GM19035 (cell line): Measurements from ENCODE around the gene CGREF1.
"Not testable (repeated sequence)": the region's sequence is repeated elsewhere in the genome, so short reads cannot be mapped to it uniquely, and the experiment has no call there.

Source experiments
- ATAC-seq: cut with Tn5 transposase; IDR thresholded peaks from one replicate; pipeline ENCODE4 v1.9.1; 2021; ENCODE audit not compliant: unreplicated experiment

Gene CGREF1

GRCh38 chr2:27115519-27115918 is 3.4 kb downstream of the CGREF1 start:
- no peak for ATAC-seq

GRCh38 chr2:27111392-27112078 is 7.4 kb downstream of the CGREF1 start:
- ATAC-seq, result not testable (repeated sequence)

GRCh38 chr2:27110603-27111352 is 8.2 kb downstream of the CGREF1 start:
- ATAC-seq, result not testable (repeated sequence)

- ATAC-seq, result no peak
Observed at GRCh38 chr2:27109083-27109482, 9.8 kb downstream of the CGREF1 start.

GRCh38 chr2:27108221-27108620 is 10.7 kb downstream of the CGREF1 start:
- no peak for ATAC-seq

GRCh38 chr2:27105981-27106380 is 12.9 kb downstream of the CGREF1 start:
- no peak for ATAC-seq

GRCh38 chr2:27102329-27102728 is 16.6 kb downstream of the CGREF1 start:
- ATAC-seq, result no peak

- ATAC-seq, result no peak
Observed at GRCh38 chr2:27100036-27100435, 18.9 kb downstream of the CGREF1 start.

- no peak for ATAC-seq
Observed at GRCh38 chr2:27099334-27099955, 19.5 kb downstream of the CGREF1 start.

- ATAC-seq, result no peak
Observed at GRCh38 chr2:27097341-27097740, 21.6 kb downstream of the CGREF1 start.

- ATAC-seq, result no peak
Observed at GRCh38 chr2:27096748-27097297, 22.1 kb downstream of the CGREF1 start.

- no peak for ATAC-seq
Observed at GRCh38 chr2:27095745-27096651, 22.9 kb downstream of the CGREF1 start.

GRCh38 chr2:27095427-27095744 is 23.5 kb downstream of the CGREF1 start:
- no peak for ATAC-seq

- ATAC-seq, result no peak
Observed at GRCh38 chr2:27094353-27094984, 24.5 kb downstream of the CGREF1 start.

- ATAC-seq, result no peak
Observed at GRCh38 chr2:27093430-27094352, 25.2 kb downstream of the CGREF1 start.

GRCh38 chr2:27092696-27093429 is 26.1 kb downstream of the CGREF1 start:
- ATAC-seq, result no peak

GRCh38 chr2:27091746-27092695 is 26.9 kb downstream of the CGREF1 start:
- no peak for ATAC-seq
